ENCODE results near the gene AKT2.

- no peak for TF ChIP-seq POLR2AphosphoS5 (IDR thresholded peaks at IDR 0.05; ENCODE audit: insufficient read depth in 1 of 2, low read depth in 1 of 2)
- TF ChIP-seq CTCF (IDR thresholded peaks at IDR 0.05), result no peak
These were observed 48.8 kb downstream of the AKT2 start for GRCh38 chr19:40236366-40236765.

Data from vagina (tissue), 2 donors.